GM10266 (cell line): ENCODE results near the gene HDGFL3.

Experiments
- DNase-seq: peaks from one replicate; pipeline ENCODE4 v3.0.0; 2012; ENCODE audit errors: extremely low spot score
- CTCF ChIP-seq: IDR thresholded peaks from 2 replicates; pipeline ENCODE4 v1.5.1; 2012; ENCODE audit warnings: mild to moderate bottlenecking, low read depth; ENCODE audit not compliant: control insufficient read depth, insufficient read depth; ENCODE audit errors: missing control alignments

HDGFL3 gene

GRCh38 chr15:83109532-83109931 lies 98.1 kb downstream of the HDGFL3 start:
- no peak for DNase-seq
- TF ChIP-seq CTCF: no peak

- DNase-seq: peak; percentile 61
- no peak for TF ChIP-seq CTCF
Measured at GRCh38 chr15:83108266-83109219, 99.1 kb downstream of the HDGFL3 start.

GRCh38 chr15:83107841-83108181 lies 99.8 kb downstream of the HDGFL3 start:
- TF ChIP-seq CTCF: no peak
- DNase-seq: no peak

- TF ChIP-seq CTCF: peak; percentile 10
- peak; percentile 58 for DNase-seq
Measured at GRCh38 chr15:83106994-83107840, 100.4 kb downstream of the HDGFL3 start, which contains the start of gene TM6SF1. Gene TM6SF1 (plus strand): TSS chr15:83107645. CDS start chr15:83107681, 36 bp downstream.

GRCh38 chr15:83105440-83105839 lies 102.2 kb downstream of the HDGFL3 start:
- no peak for TF ChIP-seq CTCF
- DNase-seq: no peak

- TF ChIP-seq CTCF: no peak
- DNase-seq: no peak
Measured at GRCh38 chr15:83104141-83104540, 103.5 kb downstream of the HDGFL3 start.
